A549 (cell line): ENCODE measurements around the gene ATG101.

Experiments used
- CBX2 ChIP-seq: fragments of 200-600 bp; sonication (generic); IDR thresholded peaks from 2 replicates; pipeline ENCODE4 v1.6.1; 2016; ENCODE audit warnings: low read depth, mild to moderate bottlenecking, borderline replicate concordance
- EP300 ChIP-seq, 2 experiments: fragments of >200 bp; sonication (Bioruptor Twin); formaldehyde crosslinking; IDR thresholded peaks; 2 replicates in 1 of 2; 3 replicates in 1 of 2; pipeline ENCODE4 v1.6.1; 2016 to 2017
- HDAC2 ChIP-seq: fragments of 200-600 bp; sonication (generic); IDR thresholded peaks from 2 replicates; pipeline ENCODE4 v1.6.1; 2016
- MAZ ChIP-seq: fragments of 150-350 bp; IDR thresholded peaks from 2 replicates; pipeline ENCODE4 v1.6.1; 2014; ENCODE audit warnings: antibody characterized with exemption, low read depth, low read length, borderline replicate concordance
- TF ChIP-seq, protein P1 (sequence below): fragments of 200-600 bp; sonication (generic); IDR thresholded peaks from 2 replicates; pipeline ENCODE4 v1.6.1; 2016; ENCODE audit warnings: antibody characterized with exemption, mild to moderate bottlenecking, moderate library complexity
- TF ChIP-seq, protein P2 (sequence below): fragments of >200 bp; sonication (Bioruptor Twin); formaldehyde crosslinking; IDR thresholded peaks from 3 replicates; pipeline ENCODE4 v1.5.1; 2016
- TF ChIP-seq, protein P3 (sequence below): fragments of 450-650 bp; IDR thresholded peaks from 2 replicates; pipeline ENCODE4 v1.6.1; 2014; ENCODE audit warnings: antibody characterized with exemption

DNA sequence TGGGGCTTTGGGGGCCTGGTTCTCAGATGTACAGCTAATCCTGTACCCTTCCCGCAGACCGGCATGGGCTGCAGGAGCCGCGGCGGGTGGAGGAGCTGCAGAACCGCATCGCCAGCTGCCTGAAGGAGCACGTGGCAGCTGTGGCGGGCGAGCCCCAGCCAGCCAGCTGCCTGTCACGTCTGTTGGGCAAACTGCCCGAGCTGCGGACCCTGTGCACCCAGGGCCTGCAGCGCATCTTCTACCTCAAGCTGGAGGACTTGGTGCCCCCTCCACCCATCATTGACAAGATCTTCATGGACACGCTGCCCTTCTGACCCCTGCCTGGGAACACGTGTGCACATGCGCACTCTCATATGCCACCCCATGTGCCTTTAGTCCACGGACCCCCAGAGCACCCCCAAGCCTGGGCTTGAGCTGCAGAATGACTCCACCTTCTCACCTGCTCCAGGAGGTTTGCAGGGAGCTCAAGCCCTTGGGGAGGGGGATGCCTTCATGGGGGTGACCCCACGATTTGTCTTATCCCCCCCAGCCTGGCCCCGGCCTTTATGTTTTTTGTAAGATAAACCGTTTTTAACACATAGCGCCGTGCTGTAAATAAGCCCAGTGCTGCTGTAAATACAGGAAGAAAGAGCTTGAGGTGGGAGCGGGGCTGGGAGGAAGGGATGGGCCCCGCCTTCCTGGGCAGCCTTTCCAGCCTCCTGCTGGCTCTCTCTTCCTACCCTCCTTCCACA lies 11.0 kb upstream of the ATG101 start:
- TF ChIP-seq, protein P1, sequence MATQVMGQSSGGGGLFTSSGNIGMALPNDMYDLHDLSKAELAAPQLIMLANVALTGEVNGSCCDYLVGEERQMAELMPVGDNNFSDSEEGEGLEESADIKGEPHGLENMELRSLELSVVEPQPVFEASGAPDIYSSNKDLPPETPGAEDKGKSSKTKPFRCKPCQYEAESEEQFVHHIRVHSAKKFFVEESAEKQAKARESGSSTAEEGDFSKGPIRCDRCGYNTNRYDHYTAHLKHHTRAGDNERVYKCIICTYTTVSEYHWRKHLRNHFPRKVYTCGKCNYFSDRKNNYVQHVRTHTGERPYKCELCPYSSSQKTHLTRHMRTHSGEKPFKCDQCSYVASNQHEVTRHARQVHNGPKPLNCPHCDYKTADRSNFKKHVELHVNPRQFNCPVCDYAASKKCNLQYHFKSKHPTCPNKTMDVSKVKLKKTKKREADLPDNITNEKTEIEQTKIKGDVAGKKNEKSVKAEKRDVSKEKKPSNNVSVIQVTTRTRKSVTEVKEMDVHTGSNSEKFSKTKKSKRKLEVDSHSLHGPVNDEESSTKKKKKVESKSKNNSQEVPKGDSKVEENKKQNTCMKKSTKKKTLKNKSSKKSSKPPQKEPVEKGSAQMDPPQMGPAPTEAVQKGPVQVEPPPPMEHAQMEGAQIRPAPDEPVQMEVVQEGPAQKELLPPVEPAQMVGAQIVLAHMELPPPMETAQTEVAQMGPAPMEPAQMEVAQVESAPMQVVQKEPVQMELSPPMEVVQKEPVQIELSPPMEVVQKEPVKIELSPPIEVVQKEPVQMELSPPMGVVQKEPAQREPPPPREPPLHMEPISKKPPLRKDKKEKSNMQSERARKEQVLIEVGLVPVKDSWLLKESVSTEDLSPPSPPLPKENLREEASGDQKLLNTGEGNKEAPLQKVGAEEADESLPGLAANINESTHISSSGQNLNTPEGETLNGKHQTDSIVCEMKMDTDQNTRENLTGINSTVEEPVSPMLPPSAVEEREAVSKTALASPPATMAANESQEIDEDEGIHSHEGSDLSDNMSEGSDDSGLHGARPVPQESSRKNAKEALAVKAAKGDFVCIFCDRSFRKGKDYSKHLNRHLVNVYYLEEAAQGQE, result no peak
- TF ChIP-seq, protein P2, sequence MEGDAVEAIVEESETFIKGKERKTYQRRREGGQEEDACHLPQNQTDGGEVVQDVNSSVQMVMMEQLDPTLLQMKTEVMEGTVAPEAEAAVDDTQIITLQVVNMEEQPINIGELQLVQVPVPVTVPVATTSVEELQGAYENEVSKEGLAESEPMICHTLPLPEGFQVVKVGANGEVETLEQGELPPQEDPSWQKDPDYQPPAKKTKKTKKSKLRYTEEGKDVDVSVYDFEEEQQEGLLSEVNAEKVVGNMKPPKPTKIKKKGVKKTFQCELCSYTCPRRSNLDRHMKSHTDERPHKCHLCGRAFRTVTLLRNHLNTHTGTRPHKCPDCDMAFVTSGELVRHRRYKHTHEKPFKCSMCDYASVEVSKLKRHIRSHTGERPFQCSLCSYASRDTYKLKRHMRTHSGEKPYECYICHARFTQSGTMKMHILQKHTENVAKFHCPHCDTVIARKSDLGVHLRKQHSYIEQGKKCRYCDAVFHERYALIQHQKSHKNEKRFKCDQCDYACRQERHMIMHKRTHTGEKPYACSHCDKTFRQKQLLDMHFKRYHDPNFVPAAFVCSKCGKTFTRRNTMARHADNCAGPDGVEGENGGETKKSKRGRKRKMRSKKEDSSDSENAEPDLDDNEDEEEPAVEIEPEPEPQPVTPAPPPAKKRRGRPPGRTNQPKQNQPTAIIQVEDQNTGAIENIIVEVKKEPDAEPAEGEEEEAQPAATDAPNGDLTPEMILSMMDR, result no peak
- TF ChIP-seq CBX2 (no peak), EP300 (IDR thresholded peaks at IDR 0.05) (no peak), HDAC2 (no peak), MAZ (peak; percentile 18; the same call in 1 of the 2 replicates)
- TF ChIP-seq, protein P3, sequence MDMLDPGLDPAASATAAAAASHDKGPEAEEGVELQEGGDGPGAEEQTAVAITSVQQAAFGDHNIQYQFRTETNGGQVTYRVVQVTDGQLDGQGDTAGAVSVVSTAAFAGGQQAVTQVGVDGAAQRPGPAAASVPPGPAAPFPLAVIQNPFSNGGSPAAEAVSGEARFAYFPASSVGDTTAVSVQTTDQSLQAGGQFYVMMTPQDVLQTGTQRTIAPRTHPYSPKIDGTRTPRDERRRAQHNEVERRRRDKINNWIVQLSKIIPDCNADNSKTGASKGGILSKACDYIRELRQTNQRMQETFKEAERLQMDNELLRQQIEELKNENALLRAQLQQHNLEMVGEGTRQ, result no peak
